Activated CD4-positive, CD25-positive, alpha-beta regulatory T cell treated with anti-CD3 and anti-CD28 coated beads, Interleukin-2, amount 50 U/mL, for 16 hours (primary cell): ENCODE measurements around the gene NSF.

Experiments
- DNase-seq: peaks from one replicate; pipeline ENCODE4 v3.0.0-alpha.2; 2020; ENCODE audit warnings: low read depth, low spot score

NSF gene

GRCh38 chr17:46717999-46718398 lies 127.5 kb downstream of the NSF start:
- DNase-seq: no peak

- DNase-seq: no peak
Observed at GRCh38 chr17:46719891-46720290, 129.4 kb downstream of the NSF start.

- no peak for DNase-seq
Observed at GRCh38 chr17:46720408-46720807, 129.9 kb downstream of the NSF start.

DNA sequence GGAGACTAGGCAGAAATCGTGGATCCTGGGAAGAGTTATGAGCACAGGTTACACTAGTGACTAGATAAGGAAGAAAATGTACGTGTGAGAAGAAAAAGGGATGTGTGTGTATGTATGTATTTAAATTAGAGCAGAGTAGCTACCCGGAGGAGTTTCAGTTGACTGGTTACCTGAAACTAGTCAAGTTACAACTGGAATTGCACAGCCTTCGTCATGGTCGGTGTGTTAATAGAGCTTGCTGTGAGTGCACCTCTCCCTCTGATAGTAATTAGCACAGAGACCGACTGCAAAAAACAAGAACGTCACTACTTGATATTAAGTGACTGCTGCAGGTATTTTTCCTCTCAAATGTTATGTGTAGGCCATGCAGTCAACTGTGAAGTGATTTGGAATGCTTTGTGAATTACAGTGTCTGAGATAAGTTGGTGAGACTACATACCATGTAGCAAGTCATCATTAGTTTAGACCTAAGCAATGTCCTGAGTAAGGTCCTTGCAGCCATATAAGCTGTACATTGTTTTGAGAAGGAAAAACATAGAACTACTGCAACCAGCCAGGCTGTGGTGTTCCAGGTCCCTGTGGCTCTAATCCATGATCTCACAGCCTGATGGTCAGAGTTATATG lies 132.3 kb downstream of the NSF start:
- DNase-seq: no peak

GRCh38 chr17:46726206-46726605 lies 135.7 kb downstream of the NSF start:
- DNase-seq: no peak

GRCh38 chr17:46727572-46728348 lies 137.3 kb downstream of the NSF start:
- DNase-seq: no peak

- no peak for DNase-seq
Observed at GRCh38 chr17:46730026-46730425, 139.6 kb downstream of the NSF start.

GRCh38 chr17:46730679-46731078 lies 140.2 kb downstream of the NSF start:
- DNase-seq: no peak

GRCh38 chr17:46732160-46732559 lies 141.7 kb downstream of the NSF start:
- DNase-seq: no peak

GRCh38 chr17:46732754-46733398 lies 142.4 kb downstream of the NSF start:
- no peak for DNase-seq

DNA sequence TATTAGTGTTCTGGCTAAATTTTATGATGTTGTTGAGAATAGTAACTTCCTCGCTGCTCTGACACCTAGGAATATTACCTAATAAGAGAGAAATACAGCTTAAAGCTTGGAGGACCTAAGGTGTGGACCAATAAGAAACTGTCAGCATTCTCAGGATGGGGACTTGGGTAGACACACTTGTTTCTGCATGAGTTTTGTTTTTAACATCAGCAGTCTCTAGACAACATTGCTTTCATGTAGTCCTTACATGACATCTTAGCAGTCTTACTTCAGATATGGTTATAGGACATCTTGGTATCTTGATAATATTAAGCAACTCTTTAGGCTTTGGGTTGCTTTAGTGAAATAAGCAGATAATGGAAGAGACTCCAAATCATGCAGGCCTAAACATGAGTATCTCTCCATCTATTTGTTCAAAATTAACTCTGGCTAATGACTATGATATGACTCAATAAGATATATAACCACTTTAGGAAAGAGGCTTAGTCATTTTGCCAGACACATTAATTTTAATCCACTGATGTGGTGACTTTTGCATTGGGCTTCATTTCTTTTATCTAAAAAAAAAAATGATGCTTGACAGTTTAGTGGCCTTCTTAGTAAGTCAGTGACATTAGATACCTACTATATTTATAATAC lies 143.5 kb downstream of the NSF start:
- no peak for DNase-seq

DNA sequence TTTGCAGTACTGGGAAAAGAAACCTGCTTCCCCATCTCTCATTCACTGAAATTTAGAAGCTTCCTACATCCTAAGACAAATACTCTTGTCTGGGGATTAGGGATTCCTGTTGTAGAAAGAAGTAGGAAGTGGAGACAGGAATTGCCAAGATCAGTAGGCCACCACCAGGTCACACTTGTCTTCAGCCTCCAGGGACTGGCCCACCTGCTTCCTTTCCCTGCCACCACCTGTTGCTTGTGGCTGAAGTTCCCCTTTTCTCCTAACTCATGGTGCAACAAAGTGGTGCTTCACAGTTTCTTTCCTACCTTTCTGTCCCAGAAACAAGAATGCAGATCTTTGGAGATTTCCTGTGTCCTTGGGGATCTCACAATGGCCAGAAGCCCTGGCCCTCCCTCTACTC lies 145.6 kb downstream of the NSF start:
- DNase-seq: no peak

GRCh38 chr17:46737326-46737725 lies 146.9 kb downstream of the NSF start:
- no peak for DNase-seq

DNA sequence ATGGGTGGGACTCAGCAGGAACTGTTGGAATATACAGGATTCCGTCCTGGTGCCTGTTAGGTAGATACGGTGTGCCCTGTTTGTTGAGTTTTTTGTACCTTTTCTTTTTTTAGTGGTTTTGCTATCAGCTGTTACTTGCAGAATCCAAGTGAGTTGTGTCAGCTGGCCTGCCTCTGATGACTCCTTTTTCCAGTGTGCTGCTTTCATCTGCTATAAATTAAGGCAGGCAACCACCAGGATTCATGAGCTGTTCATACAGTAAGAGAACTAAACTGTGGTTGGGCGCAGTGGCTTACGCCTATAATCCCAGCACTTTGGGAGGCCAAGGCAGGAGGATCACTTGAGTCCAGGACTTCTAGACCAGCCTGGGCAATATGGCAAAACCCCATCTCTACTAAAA lies 148.1 kb downstream of the NSF start:
- DNase-seq: no peak

- no peak for DNase-seq
Observed at GRCh38 chr17:46739982-46740381, 149.5 kb downstream of the NSF start.

- DNase-seq: no peak
Observed at GRCh38 chr17:46741122-46741730, 150.8 kb downstream of the NSF start.

DNA sequence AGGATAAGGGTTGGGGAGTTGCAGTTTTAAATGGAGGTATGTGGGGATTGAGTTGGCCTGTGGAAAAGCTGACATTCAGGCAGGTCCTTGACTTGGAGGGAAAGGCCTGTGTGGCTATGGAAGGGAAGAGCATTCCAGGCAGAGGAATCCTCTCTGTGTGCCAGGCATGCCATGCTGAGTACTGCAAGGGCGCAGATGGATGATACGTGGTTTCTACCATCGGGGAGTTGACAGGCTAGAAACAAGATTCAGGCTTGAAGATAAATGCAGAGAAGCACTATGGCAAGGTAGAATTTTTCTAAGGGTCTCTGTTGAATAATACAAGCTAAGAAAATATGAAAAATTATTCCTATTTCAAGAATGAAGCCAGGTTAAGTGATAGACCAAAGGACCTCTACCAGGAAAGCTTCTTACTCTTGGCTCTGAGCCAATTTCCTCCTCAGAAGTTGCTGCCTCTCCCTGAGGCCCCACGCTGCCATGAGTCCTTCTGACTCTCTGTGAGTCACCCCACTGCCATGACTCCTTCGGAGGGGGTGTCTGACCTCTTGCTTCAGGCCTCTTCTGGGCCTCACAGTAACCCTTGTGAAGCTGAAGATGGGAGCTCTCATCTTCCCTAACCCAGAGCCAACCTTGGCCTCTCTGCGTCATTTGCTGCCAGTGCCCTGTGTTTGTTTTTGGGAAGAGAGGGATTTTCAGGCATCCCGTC lies 152.2 kb downstream of the NSF start:
- DNase-seq: no peak

DNA sequence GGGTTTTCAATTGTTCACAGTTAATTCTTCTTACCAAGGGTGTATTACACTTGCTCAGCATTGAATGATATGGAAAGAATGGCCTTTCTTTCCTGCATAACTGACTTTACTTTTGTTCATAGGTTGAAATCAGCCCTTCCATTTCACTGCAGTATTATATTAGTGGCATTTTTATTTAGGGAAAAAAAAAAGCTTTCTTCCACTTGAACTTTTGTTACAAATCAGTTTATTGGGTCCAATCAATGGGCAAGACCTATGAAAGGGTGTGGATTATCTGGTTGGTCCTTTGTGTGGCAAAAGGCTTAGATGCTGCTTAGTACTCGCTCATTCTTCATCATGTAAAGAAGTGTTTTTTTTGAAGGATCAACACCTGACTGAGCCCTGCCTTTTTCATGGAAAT lies 154.0 kb downstream of the NSF start:
- no peak for DNase-seq

GRCh38 chr17:46745376-46745775 lies 154.9 kb downstream of the NSF start:
- DNase-seq: no peak

- DNase-seq: no peak
Observed at GRCh38 chr17:46751425-46751824, 161.0 kb downstream of the NSF start.

DNA sequence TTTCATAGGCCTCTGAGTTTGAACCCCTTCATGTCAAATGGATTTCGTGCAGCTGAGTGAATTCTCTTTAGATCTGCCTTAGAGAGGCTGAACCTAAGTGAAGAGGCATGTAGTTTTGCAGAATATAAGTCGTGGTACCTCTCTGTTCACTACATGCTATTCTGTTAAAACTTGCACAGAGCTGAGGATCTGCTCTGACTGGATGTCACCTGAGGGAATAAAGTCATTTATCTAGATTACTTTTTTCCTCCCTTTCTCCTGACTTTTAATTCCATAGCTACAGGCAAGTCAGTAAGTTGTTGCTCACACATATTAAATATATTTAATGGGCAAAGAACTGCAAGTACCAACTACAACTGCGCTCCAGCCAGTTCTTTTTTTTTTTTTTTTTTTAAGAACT lies 163.3 kb downstream of the NSF start:
- no peak for DNase-seq
